Right ventricle myocardium inferior (tissue), 1 donor: ENCODE results near the gene LRRC18. TPM values are rescaled to one million over a fixed set of nuclear protein-coding genes. Genes with fewer than 3 reads are reported as not detected.

ENCODE experiments used
- ATAC-seq: fragments of 200-7000 bp; cut with Tn5 transposase; one replicate; pipeline ENCODE4 v1.9.1; 2020; ENCODE audit warnings: mild to moderate bottlenecking, moderate library complexity
- DNase-seq: peaks from one replicate; pipeline ENCODE4 v3.0.0; 2021; ENCODE audit errors: missing footprints
- intact Hi-C: fragments of 100-400 bp; cut with DNase I; formaldehyde crosslinking; loops from one replicate; pipeline ENCODE4 v1.11.0; 2022
- total RNA-seq: library from RNA; stranded (reverse); fragmentation: NEBNext Ultra II Directional; extraction: Animal tissue kit (Norgen Biotek cat#: 25700); gene quantifications from one replicate; pipeline ENCODE4 v1.2.1, GENCODE V29; 2021
- donor health status: DM: no; HTN: yes; CAD: no; lungs with severe emphysema.

Gene LRRC18
- total RNA-seq, 1 donor from 2014 or later: not detected

DNA sequence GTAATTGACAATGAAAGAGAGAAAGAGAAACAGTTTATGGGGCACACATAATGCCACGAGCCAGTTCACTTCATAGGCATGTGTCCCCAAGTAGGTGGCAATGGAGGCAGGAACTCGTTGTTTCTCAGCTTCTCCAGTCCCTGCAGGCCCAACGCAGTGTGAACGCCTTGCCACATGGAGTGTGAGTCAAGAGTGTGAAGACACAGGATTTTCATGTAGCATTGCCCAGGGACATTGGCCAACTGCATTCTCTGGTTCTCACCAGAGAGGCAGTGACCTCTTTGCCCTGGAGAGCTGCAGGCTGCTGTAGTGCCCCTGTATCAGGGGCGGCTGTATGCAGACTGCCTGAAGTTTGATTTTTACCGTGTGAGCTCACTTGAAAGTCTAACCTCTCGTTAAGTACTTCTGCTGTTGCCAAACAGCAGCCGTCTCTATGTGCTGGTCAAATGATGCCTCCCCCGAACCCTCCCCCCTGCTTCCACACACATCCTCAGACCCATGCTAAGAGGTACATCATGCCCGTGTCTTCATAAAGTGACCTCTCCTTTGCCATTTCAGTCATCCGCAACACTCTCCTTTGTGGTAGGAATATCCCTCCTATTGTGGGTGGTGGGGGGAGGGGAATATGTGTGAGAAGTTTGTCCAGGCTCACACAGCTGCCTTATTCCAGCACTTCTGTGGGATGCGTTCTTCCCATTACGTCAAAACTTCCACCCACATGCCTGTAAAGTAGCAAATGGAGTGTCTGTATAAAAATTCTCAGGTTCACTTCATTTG is 12.7 kb downstream of the LRRC18 start:
- intact Hi-C loops: no loop called here
- ATAC-seq (no peak), DNase-seq (no peak)

GRCh38 chr10:48926255-48926654 is 13.4 kb downstream of the LRRC18 start:
- ATAC-seq (peak; percentile 49), DNase-seq (no peak)
- intact Hi-C loops: no loop called here

DNA sequence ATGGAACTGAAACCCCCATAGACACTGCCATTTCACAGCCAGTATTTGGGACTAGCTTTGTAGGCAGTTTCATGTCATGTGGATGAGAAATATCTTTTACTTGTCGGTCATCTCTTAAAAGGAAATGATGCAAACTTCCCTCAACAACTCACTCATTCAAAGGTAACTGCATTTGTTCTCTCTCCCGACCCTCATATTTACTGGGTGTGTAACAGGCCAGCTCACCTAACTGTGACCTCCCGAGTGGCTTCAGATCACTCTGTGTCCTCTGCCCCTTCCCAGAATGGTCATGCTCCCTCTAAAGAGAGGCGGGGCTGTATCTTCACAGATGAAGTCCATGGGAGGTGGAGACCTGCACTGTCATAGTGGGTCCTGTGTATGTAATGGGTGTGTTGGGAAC is 14.7 kb downstream of the LRRC18 start:
- intact Hi-C loops: no loop called here
- no peak for DNase-seq

DNA sequence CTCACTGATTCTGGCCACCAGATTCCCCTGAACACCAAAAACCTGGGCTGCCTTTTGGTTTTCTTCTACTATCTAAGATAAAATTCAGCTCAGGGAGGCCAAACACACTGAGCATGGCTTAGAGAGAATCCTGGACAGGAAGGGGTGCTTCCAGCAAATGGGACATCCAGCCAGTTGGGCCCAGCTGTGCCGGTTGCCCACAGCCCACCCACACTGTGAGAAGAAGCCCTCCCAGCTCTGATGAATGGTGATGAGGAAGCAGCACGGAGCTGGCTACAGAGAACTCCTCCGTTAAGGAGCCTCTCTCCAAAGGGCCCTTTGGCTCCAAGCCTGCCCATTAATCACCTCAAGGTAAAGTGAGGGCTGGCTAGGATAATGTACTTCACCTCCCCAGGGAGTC is 15.9 kb downstream of the LRRC18 start:
- intact Hi-C loops: no loop called here
- ATAC-seq: no peak

More for the DNA sequence above, 14.7 kb downstream of the LRRC18 start:
- no peak for ATAC-seq

DNA sequence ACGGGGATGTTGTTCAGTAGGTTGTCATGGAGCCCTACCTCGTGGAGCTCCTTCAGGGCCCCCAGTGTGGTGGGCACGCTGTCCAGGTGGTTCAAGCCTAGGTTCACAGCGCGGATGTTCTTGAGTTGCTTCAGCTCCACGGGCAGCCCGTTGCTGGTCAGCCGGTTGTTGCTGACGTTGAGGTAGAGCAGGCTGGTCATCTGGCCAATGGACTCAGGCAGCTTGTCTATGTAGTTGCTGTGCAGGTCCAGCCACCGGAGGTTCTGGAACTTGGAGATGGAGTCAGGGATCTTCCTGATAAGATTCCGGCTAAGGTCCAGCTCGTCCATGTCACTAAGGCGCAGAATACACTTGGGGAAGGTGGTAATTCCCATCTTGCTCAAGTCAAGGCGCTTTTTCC is 26.0 kb downstream of the LRRC18 start:
- DNase-seq (no peak), ATAC-seq (no peak)
- intact Hi-C loops: no loop called here

More for the DNA sequence above, 15.9 kb downstream of the LRRC18 start:
- no peak for DNase-seq

DNA sequence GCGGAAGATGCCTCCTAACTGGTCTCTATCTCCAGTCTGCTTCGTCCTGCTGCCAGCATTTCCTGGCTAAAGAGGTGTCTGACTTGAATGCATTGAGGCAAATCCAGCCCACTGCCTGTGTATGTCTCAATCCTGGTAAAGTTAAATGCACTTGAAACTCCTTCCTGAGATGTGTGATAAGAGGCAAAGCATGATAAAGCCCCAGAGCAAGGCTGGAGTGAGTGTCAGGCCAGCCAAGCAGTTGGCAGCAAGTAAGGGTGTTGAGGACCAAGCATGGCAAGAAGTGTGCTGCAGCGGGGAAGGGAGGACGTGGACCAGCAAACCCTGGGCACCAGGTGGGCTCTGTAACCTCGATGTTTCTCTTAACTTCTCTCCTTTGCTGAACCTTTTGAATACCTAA is 29.1 kb downstream of the LRRC18 start:
- ATAC-seq (no peak), DNase-seq (no peak)
- intact Hi-C loops: no loop called here

- ATAC-seq: no peak
These were observed 31.9 kb downstream of the LRRC18 start for GRCh38 chr10:48907730-48908129.

DNA sequence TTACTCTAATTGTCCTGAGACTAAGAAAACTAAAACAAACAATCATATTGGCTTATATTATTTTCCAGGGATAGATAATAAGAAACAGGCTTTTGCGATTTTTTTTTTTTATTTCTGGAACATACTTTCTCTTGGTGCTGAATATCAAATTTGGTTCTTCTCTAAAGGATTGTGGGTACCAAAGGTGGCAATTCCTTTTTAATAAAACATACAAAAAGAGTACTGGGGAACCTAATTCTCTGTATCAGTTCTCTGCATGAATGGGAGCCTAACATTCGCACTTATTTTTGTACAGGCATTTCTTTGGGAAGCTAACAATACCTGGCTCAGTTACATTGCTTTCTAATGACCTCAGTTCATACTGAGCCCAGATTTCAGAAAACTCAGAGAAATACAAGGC is 32.8 kb downstream of the LRRC18 start:
- DNase-seq (no peak), ATAC-seq (no peak)
- intact Hi-C loops: no loop called here

More at GRCh38 chr10:48907730-48908129, 31.9 kb downstream of the LRRC18 start:
- intact Hi-C loops: no loop called here
- DNase-seq: no peak

GRCh38 chr10:48905311-48905710 is 34.3 kb downstream of the LRRC18 start:
- ATAC-seq (no peak), DNase-seq (no peak)
- intact Hi-C loops: no loop called here

- intact Hi-C loops: no loop called here
- ATAC-seq (no peak), DNase-seq (no peak)
These were observed 34.8 kb downstream of the LRRC18 start for GRCh38 chr10:48904861-48905260.

- ATAC-seq: no peak
- intact Hi-C loops: no loop called here
- no peak for DNase-seq
These were observed 36.5 kb downstream of the LRRC18 start for GRCh38 chr10:48903151-48903550.

GRCh38 chr10:48902096-48902495 is 37.5 kb downstream of the LRRC18 start:
- ATAC-seq: no peak
- DNase-seq: no peak
- intact Hi-C loops: no loop called here

DNA sequence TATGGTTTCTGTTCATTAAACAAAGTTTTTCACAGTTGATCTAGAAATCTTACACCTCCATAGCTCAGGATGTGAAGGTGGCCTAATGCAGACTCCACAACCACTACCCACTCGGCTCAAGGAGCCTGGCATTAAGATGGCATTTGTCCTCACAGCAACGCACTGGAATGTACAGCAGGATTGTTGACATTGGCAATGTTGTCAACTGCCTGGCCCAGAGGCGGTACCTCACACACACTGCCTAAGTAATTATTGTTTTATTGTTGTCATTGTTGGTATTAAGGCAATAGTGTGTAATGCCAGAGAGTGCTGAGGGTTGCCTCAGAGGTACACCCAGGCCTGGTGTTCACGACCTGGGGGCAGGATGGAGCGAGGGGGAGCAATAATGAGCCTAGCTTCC is 38.3 kb downstream of the LRRC18 start:
- no peak for ATAC-seq

DNA sequence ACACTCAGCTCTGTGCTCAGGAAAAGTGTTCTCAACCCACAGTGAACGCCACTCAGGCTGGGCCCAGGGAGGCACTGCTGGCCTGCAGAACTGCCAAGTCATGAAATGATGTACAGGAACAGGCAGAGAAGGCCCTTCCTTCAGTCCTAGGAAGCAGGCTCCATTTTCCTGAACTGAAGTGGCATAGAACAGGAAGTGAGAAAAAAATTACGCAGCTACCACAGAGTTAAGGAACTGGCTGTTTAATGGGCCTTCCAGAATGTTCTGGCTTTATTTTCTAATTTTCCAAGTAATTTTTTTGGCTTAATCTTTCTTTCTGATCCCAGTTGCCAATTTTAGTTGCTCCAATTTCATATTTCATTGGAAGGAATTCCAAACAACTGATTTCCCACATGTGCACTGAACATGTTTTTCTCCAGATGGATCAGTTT is 39.3 kb downstream of the LRRC18 start:
- DNase-seq (no peak), ATAC-seq (peak; percentile 70)
- intact Hi-C loops: no loop called here

More for the DNA sequence above, 38.3 kb downstream of the LRRC18 start:
- DNase-seq: no peak
- intact Hi-C loops: no loop called here

GRCh38 chr10:48899781-48900180 is 39.9 kb downstream of the LRRC18 start:
- DNase-seq: no peak
- intact Hi-C loops: no loop called here
- ATAC-seq: no peak

GRCh38 chr10:48898426-48898825 is 41.2 kb downstream of the LRRC18 start:
- intact Hi-C loops: no loop called here
- no peak for ATAC-seq

GRCh38 chr10:48897441-48897790 is 42.2 kb downstream of the LRRC18 start:
- intact Hi-C loops: no loop called here
- no peak for DNase-seq
- ATAC-seq: no peak

More at GRCh38 chr10:48898426-48898825, 41.2 kb downstream of the LRRC18 start:
- no peak for DNase-seq

DNA sequence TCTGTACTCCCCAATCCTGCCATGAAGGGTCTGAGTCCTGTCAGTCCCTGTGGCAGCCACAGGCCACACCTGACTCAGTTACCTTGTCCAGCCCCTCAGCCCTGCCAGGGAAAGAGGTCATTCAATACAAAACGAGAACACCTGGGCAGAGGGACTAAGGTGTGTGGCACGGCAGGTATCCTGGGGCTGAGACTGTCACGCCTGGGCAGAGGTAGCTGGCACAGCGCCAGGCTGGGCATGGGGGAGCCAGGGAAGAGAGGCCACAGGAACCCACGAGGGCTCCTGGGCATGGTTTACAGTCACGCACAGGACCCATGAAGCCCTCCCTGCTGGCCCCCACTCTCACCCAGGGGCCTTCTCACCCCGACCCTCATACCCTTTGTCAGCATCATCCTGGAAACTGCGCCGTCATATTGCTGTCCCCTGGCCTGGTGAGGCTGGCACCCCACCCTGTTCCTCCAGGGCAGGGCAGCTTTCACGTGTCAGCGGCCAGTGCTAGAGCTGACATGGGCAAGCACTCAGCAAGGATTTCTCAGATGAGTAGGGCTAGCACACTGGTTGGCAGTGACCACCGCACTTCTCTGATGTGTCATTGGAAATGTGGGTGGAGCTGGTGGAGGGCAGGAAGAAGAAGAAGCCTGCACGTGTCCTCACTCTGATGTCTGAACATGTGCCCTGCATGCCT is 42.7 kb downstream of the LRRC18 start:
- ATAC-seq (no peak), DNase-seq (no peak)
- intact Hi-C loops: no loop called here

GRCh38 chr10:48895803-48896195 is 43.8 kb downstream of the LRRC18 start:
- ATAC-seq: no peak
- intact Hi-C loops: no loop called here
- DNase-seq: no peak
